Mesendoderm (in vitro differentiated cells): ENCODE measurements around the gene RBM19.

ENCODE experiments used
- DNase-seq: peaks from one replicate; pipeline ENCODE4 v3.0.0; 2013
- H2AK5ac ChIP-seq: 2 replicates; pipeline ENCODE4 v1.6.1; 2013; ENCODE audit warnings: low read length, inconsistent platforms
- H2BK120ac ChIP-seq: 2 replicates; pipeline ENCODE4 v1.6.1; 2013; ENCODE audit warnings: low read depth, mild to moderate bottlenecking, low read length, moderate library complexity, mixed read lengths
- H2BK15ac ChIP-seq: replicated peaks from 2 replicates; pipeline ENCODE4 v1.6.1; 2013; ENCODE audit warnings: low read depth, mild to moderate bottlenecking, moderate library complexity
- H2BK5ac ChIP-seq: 2 replicates; pipeline ENCODE4 v1.6.1; 2013; ENCODE audit warnings: low read length, inconsistent platforms
- H3K18ac ChIP-seq: 2 replicates; pipeline ENCODE4 v1.6.1; 2013; ENCODE audit warnings: mild to moderate bottlenecking, low read length, mixed read lengths
- H3K23ac ChIP-seq: one replicate; pipeline ENCODE4 v1.6.1; 2013; ENCODE audit warnings: low read length
- H3K27ac ChIP-seq: 2 replicates; pipeline ENCODE4 v1.5.1; 2013; ENCODE audit warnings: low read depth, mild to moderate bottlenecking, inconsistent platforms, low read length, moderate library complexity
- H3K27me3 ChIP-seq: 2 replicates; pipeline ENCODE4 v1.6.1; 2013; ENCODE audit warnings: low read length, control low read depth, mild to moderate bottlenecking, inconsistent platforms; ENCODE audit not compliant: insufficient read depth, poor library complexity
- H3K36me3 ChIP-seq: 2 replicates; pipeline ENCODE4 v1.6.1; 2013; ENCODE audit warnings: low read length, inconsistent platforms; ENCODE audit not compliant: control insufficient read depth, insufficient read depth
- H3K4ac ChIP-seq: one replicate; pipeline ENCODE4 v1.6.1; 2013; ENCODE audit warnings: low read depth, mild to moderate bottlenecking, low read length, moderate library complexity
- H3K4me1 ChIP-seq: 2 replicates; pipeline ENCODE4 v1.6.1; 2013; ENCODE audit warnings: low read depth, low read length, inconsistent platforms; ENCODE audit not compliant: control insufficient read depth
- H3K4me2 ChIP-seq: 2 replicates; pipeline ENCODE4 v1.6.1; 2013; ENCODE audit warnings: low read length
- H3K4me3 ChIP-seq: 2 replicates; pipeline ENCODE4 v1.5.1; 2013; ENCODE audit warnings: mild to moderate bottlenecking, low read length
- H3K56ac ChIP-seq: one replicate; pipeline ENCODE4 v1.6.1; 2013; ENCODE audit warnings: low read length
- H3K79me1 ChIP-seq: 2 replicates; pipeline ENCODE4 v1.6.1; 2013; ENCODE audit warnings: low read length, inconsistent platforms
- H3K79me2 ChIP-seq: 2 replicates; pipeline ENCODE4 v1.6.1; 2013; ENCODE audit warnings: mild to moderate bottlenecking, low read length; ENCODE audit not compliant: control insufficient read depth, insufficient read depth
- H3K9ac ChIP-seq: 2 replicates; pipeline ENCODE4 v1.6.1; 2013; ENCODE audit warnings: low read length, inconsistent platforms
- H4K5ac ChIP-seq: one replicate; pipeline ENCODE4 v1.6.1; 2013; ENCODE audit warnings: low read length
- H4K8ac ChIP-seq: one replicate; pipeline ENCODE4 v1.6.1; 2013; ENCODE audit warnings: low read depth, mild to moderate bottlenecking, control low read depth, low read length, moderate library complexity
- WGBS: extraction: QIAGEN DNeasy Blood & Tissue Kit; methylation state at CpG from one replicate; pipeline ENCODE4 v1.1.7; 2013; ENCODE audit warnings: low lambda C conversion rate, missing lambda C conversion rate; ENCODE audit not compliant: insufficient coverage; ENCODE audit errors: extremely low coverage; 5-methylcytosine and 5-hydroxymethylcytosine counted together

The RBM19 gene

DNA sequence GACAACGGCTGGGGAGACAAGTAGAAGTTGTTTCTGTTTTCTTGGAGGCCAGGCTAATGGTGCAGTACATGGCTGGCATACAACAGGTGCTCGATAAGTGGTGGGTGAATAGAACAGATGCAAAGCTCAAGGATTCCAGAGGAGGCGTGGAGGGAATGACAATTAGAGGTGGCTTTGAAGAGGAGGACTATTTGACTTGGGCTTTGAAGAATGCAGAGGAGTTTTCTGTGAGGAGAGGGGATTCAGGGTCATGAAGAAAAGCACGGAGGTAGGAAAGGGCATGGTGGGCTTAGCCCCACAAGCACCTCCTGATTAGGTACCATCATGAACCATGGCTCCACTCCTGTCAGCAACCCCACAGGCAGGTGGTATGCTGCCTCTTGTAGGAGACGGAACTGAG lies 142.3 kb downstream of the RBM19 start:
- no peaks in the 10 kb centered on the region for H3K4me1 ChIP-seq
- no peak overlapping the region for H2AK5ac ChIP-seq
- no peaks in the 10 kb centered on the region for H3K79me2 ChIP-seq
- H3K18ac ChIP-seq, result no peak overlapping the region
- no peak for DNase-seq
- no peak overlapping the region for H4K8ac ChIP-seq
- H3K9ac ChIP-seq, result no peak overlapping the region
- no peak overlapping the region for H3K4me2 ChIP-seq
- H3K4ac ChIP-seq, result no peak overlapping the region
- WGBS, result no CpG with 5 or more reads among the region's 5 CpGs
- no peak overlapping the region for H4K5ac ChIP-seq
- no peak overlapping the region for H2BK5ac ChIP-seq
- no peak overlapping the region for H3K23ac ChIP-seq
- no peak overlapping the region for H3K56ac ChIP-seq
- H3K36me3 ChIP-seq, result no peaks in the 10 kb centered on the region
- no peak overlapping the region for H3K4me3 ChIP-seq
- no peak overlapping the region for H3K27ac ChIP-seq
- no peaks in the 10 kb centered on the region for H3K27me3 ChIP-seq
- H2BK120ac ChIP-seq, result no peak overlapping the region
- H3K79me1 ChIP-seq, result no peaks in the 10 kb centered on the region
- no peak overlapping the region for H2BK15ac ChIP-seq

DNA sequence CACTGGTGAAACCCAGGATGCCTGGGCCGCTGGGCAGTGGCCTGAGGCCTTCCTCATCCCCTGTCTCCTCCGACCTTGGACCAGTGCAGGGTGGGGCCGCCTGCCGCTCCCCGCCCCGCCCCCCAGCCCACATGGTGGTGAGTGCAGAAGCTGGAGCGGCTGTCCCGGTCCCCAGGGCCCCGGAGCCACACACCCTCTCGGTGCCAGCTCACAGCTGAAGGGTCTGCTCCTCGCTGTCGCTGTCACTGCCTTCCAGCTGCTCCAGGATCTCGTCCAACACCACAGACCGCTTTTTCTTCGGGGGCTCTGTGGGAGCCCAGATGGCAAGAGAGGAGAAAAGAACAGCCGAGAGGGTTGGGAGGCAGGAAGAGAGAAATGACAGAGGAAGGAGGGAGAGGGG lies 143.1 kb downstream of the RBM19 start:
- no peak overlapping the region for H2AK5ac ChIP-seq
- H3K79me1 ChIP-seq, result no peaks in the 10 kb centered on the region
- H3K4me1 ChIP-seq, result no peaks in the 10 kb centered on the region
- H3K27me3 ChIP-seq, result no peaks in the 10 kb centered on the region
- H4K8ac ChIP-seq, result no peak overlapping the region
- H4K5ac ChIP-seq, result no peak overlapping the region
- H3K4ac ChIP-seq, result no peak overlapping the region
- H2BK120ac ChIP-seq, result no peak overlapping the region
- H3K4me3 ChIP-seq, result no peak overlapping the region
- no peak overlapping the region for H3K56ac ChIP-seq
- no peak overlapping the region for H2BK5ac ChIP-seq
- no peak overlapping the region for H3K18ac ChIP-seq
- no peak overlapping the region for H3K27ac ChIP-seq
- H3K36me3 ChIP-seq, result no peaks in the 10 kb centered on the region
- no peaks in the 10 kb centered on the region for H3K79me2 ChIP-seq
- H2BK15ac ChIP-seq, result no peak overlapping the region
- WGBS, result no CpG with 5 or more reads among the region's 16 CpGs
- no peak overlapping the region for H3K23ac ChIP-seq
- DNase-seq, result no peak
- no peak overlapping the region for H3K4me2 ChIP-seq
- H3K9ac ChIP-seq, result no peak overlapping the region

DNA sequence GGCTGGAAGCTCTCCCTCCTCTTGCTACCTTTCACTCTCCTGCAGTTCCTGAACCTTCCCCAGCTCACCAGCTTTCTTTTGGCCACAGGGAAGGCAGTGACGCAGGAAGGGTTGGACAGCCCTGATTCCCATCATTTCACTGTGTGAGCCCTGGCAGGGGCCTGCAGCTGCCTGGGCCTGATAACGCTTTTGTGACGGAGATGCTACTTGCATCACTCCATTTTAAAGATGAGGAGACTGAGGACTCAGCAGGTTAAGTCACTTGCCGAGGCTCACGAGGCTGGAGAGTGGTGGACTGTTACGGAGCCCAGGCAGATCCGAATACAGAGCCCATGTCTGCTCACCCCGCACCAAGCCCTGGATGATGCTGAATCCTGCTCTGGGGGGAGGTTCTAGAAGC lies 145.3 kb downstream of the RBM19 start:
- H2AK5ac ChIP-seq, result no peak overlapping the region
- no peak overlapping the region for H3K9ac ChIP-seq
- H3K27ac ChIP-seq, result no peak overlapping the region
- H3K4ac ChIP-seq, result no peak overlapping the region
- H3K23ac ChIP-seq, result no peak overlapping the region
- H3K56ac ChIP-seq, result no peak overlapping the region
- no peak overlapping the region for H2BK15ac ChIP-seq
- no peaks in the 10 kb centered on the region for H3K79me1 ChIP-seq
- H2BK5ac ChIP-seq, result no peak overlapping the region
- H3K36me3 ChIP-seq, result no peaks in the 10 kb centered on the region
- DNase-seq, result no peak
- no CpG with 5 or more reads among the region's 8 CpGs for WGBS
- H3K27me3 ChIP-seq, result no peaks in the 10 kb centered on the region
- H3K4me3 ChIP-seq, result no peak overlapping the region
- H4K5ac ChIP-seq, result no peak overlapping the region
- H3K4me2 ChIP-seq, result no peak overlapping the region
- no peak overlapping the region for H2BK120ac ChIP-seq
- no peak overlapping the region for H3K18ac ChIP-seq
- no peaks in the 10 kb centered on the region for H3K4me1 ChIP-seq
- H3K79me2 ChIP-seq, result no peaks in the 10 kb centered on the region
- H4K8ac ChIP-seq, result no peak overlapping the region

DNA sequence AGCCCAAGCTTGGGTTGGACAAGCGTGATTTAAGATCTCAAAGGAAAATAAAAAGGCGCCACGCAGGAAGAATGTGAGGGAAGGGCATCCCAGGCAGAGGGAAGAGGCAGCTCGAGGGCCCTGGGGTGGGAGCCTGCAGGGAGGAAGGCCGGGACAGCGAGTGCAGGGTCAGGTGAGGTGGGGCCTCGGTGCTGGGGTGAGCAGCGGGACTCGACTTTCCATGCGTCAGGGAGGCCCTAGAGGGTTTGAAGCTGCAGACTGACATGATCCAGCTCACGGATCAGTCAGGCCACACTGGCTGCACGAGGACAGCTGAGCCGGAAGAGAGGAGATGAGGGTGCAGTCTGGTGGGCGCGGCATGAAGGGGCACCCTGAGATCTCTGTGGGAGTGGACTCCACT lies 145.8 kb downstream of the RBM19 start:
- Histone ChIP-seq H3K27me3 (no peaks in the 10 kb centered on the region), H3K4me1 (no peaks in the 10 kb centered on the region), H3K56ac (peak overlapping the region; percentile 60), H2BK5ac (no peak overlapping the region), H4K5ac (no peak overlapping the region), H2BK120ac (no peak overlapping the region), H3K9ac (no peak overlapping the region), H3K18ac (no peak overlapping the region), H3K79me2 (no peaks in the 10 kb centered on the region), H3K4me2 (no peak overlapping the region), H3K36me3 (no peaks in the 10 kb centered on the region), H2BK15ac (no peak overlapping the region), H3K4me3 (no peak overlapping the region), H2AK5ac (no peak overlapping the region), H3K23ac (no peak overlapping the region), H3K27ac (no peak overlapping the region), H3K4ac (no peak overlapping the region), H3K79me1 (no peaks in the 10 kb centered on the region), H4K8ac (no peak overlapping the region)
- WGBS, result no CpG with 5 or more reads among the region's 15 CpGs
- no peak for DNase-seq

DNA sequence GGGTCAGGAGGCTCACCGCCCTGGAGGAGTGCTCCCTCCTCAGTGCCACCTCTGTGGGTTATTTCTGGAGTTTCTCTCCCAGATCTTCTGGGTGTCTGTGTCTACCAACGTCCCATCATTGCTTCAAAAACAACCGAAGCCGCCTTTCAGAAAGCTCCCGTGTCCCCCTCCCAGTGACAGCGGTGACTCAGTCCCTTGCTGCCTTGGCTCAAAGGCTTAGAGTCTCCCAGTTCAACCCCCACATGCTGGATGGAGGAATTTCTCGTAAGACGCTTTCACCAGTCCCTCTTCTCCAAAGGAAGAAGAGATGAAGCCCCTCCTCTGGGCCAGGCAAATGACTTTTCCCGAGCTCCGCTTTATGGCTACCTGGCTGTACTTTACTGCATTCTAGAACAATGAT lies 146.6 kb downstream of the RBM19 start:
- H2BK120ac ChIP-seq, result no peak overlapping the region
- no peak overlapping the region for H3K56ac ChIP-seq
- H3K36me3 ChIP-seq, result no peaks in the 10 kb centered on the region
- H3K9ac ChIP-seq, result no peak overlapping the region
- no peak overlapping the region for H2AK5ac ChIP-seq
- H2BK15ac ChIP-seq, result no peak overlapping the region
- no peak overlapping the region for H4K8ac ChIP-seq
- H3K18ac ChIP-seq, result no peak overlapping the region
- no peaks in the 10 kb centered on the region for H3K79me2 ChIP-seq
- H3K79me1 ChIP-seq, result no peaks in the 10 kb centered on the region
- no peak overlapping the region for H3K23ac ChIP-seq
- H3K4me3 ChIP-seq, result no peak overlapping the region
- H3K27me3 ChIP-seq, result no peaks in the 10 kb centered on the region
- H2BK5ac ChIP-seq, result no peak overlapping the region
- no peak overlapping the region for H3K27ac ChIP-seq
- no peak overlapping the region for H4K5ac ChIP-seq
- DNase-seq, result peak; percentile 74
- no peaks in the 10 kb centered on the region for H3K4me1 ChIP-seq
- WGBS, result no CpG with 5 or more reads among the region's 10 CpGs
- no peak overlapping the region for H3K4ac ChIP-seq
- no peak overlapping the region for H3K4me2 ChIP-seq

DNA sequence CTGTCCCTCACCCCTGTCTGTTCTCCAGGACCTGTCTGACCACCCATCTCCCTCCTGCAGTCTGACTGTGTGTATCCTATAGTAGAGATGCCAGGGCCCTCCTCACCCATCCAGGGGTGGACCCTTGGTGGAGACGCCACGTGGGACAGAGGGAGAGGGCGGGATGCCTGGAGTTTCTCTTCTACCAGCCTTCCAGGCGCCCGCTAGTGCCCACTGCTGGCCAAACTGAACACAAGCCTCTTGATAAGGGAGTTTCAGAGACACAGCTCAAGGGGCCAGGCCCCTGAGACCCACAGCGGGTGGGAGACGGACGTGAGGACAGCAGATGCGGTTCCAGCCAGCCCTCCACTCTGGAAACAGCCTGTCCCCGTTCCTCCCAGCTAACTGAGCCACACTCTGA lies 147.3 kb downstream of the RBM19 start:
- Histone ChIP-seq H3K27ac (no peak overlapping the region), H2BK5ac (no peak overlapping the region), H3K4ac (no peak overlapping the region), H2AK5ac (no peak overlapping the region), H4K8ac (no peak overlapping the region), H2BK120ac (no peak overlapping the region), H3K9ac (no peak overlapping the region), H3K56ac (peak overlapping the region; percentile 40), H4K5ac (no peak overlapping the region), H3K23ac (no peak overlapping the region), H3K18ac (no peak overlapping the region), H3K4me3 (no peak overlapping the region), H3K27me3 (no peaks in the 10 kb centered on the region), H2BK15ac (no peak overlapping the region), H3K79me1 (no peaks in the 10 kb centered on the region), H3K36me3 (no peaks in the 10 kb centered on the region), H3K79me2 (no peaks in the 10 kb centered on the region), H3K4me2 (no peak overlapping the region), H3K4me1 (no peaks in the 10 kb centered on the region)
- peak; percentile 85 for DNase-seq
- no CpG with 5 or more reads among the region's 10 CpGs for WGBS
